HG02970 (cell line): Measurements from ENCODE around the gene MTCH1.

ENCODE experiments used
- ATAC-seq: cut with Tn5 transposase; IDR thresholded peaks from one replicate; pipeline ENCODE4 v1.9.1; 2021; ENCODE audit warnings: mild to moderate bottlenecking, moderate library complexity, moderate number of reproducible peaks; ENCODE audit not compliant: unreplicated experiment, low FRiP score

MTCH1 gene

DNA sequence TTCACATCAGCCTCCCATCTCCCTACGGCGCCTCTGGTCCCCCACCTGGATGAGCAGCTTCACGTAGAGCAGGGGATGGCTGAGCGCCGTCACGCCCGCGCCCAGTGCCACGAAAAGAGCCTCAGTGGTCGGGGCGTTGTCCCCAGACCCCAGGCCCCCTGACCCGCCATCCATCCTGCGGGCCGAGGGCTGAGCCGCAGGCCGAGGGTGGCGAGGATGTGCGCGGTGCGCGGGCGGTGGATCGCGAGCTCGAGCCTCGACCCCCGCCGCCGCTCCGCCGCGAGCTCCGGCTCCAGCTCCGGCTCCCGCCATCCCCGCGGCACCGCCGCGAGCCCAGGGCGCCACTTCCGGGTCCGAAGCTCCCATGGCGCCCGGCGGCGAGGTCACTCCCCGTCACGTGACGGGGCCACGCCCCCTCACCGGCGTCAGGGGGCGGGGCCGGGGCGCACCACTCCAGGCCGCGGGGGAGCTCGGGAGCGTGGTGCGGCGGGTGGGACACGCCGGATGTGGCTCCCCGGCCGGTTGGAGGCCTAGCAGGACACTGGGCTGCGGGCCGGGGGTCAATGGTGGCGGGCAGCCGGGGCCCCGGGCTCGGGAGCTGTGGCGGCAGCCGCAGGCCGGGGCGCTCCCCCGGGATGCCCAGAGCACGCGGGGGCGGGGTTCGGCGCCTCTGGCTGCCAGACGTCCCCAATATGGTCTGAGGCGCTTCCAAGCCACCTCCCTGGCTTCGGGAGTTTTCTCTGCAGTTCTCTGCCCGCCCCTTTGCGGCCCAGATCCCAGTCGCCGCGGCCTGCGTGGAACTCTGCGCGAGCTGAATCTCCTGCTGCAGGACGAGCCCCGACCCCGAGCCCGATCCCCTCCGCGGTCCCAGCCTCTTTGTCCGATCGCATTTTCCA lies at the start of gene MTCH1:
MTCH1 (minus strand) TSS at position 389 of the 896 bp plus-strand sequence; CDS start at position 366, 23 bp downstream.
- peak; percentile 81 for ATAC-seq

DNA sequence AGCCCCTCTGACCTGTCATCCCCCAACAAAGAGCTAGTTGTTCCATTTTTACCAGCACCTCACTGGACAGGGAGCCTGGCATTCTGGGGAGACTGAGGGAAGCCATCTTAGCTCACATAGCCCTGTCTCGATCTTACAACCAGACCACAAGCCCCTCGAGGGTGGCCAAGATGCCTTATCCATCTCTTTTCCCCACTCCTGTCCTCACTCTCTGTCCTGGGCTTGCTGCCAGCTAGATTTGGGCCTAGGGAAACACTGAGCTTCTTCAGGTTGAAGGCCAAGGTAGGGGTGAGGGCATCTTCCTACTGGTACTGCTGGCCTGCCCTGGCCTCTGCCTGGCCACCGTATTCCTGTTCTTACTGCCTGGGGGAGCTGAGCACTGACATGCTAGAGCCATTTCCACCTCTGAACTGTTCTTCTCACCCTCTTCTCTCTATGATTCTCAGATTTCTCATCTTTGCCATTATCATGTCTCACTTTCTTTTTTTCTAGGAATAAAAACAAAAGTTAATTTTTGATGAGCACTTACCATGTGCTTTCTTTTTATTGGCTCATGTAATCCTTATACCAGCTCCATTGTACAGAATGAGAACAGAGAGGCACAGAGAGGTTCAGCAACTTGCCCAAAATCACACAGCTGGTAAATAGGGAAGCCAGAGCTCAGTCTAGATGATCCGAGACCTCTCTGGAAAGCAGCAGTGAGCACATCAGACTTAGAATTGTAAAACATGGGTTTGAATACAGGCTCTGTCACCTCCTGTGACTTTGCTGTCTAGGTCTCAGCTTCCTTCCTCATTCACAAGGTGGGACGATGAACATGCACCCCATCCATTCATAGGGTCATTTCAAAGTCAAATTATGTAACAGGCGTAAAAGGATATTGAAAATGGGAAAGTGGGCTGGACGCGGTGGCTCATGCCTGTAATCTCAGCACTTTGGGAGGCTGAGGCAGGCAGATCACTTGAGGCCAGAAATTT lies 48.1 kb upstream of the MTCH1 start:
- no peak for ATAC-seq

- ATAC-seq: no peak
Observed at GRCh38 chr6:37033255-37033654, 47.3 kb upstream of the MTCH1 start.

GRCh38 chr6:37032239-37032638 lies 46.2 kb upstream of the MTCH1 start:
- no peak for ATAC-seq

- no peak for ATAC-seq
Observed at GRCh38 chr6:37030599-37030998, 44.6 kb upstream of the MTCH1 start.

DNA sequence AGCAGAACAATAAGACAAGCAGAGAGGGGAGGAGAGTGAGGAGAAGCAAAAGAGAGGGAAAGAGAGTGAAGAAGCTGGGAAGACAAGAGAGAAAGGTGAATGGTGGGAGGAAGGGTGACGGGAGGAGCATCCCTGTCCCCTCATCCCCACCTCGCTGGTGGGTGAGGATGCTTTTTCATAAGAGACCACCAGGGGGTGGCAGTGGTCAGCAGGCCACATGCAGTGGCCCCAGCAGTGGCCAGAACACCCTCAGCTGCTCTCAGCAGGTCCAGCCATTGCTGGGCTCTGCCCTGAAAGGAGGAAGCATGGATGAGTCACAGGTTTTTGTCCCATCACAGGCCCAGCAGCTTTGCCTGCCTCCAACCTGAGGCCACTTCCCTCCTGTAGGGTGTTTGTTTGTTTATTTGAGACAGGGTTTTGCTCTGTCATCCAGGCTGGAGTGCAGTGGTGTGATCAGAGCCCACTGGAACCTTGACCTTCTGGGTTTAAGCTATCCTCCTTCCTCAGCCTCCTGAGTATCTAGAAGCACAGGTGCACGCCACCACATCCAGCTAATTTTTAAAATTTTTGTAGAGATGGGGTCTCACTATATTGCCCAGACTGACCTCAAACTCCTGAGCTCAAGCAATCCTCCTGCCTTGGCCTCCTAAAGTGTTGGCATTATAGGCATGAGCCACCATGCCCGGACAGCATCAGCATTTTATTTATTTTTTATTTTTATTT lies 43.4 kb upstream of the MTCH1 start:
- no peak for ATAC-seq

GRCh38 chr6:37027811-37028469 lies 41.9 kb upstream of the MTCH1 start:
- ATAC-seq: no peak

DNA sequence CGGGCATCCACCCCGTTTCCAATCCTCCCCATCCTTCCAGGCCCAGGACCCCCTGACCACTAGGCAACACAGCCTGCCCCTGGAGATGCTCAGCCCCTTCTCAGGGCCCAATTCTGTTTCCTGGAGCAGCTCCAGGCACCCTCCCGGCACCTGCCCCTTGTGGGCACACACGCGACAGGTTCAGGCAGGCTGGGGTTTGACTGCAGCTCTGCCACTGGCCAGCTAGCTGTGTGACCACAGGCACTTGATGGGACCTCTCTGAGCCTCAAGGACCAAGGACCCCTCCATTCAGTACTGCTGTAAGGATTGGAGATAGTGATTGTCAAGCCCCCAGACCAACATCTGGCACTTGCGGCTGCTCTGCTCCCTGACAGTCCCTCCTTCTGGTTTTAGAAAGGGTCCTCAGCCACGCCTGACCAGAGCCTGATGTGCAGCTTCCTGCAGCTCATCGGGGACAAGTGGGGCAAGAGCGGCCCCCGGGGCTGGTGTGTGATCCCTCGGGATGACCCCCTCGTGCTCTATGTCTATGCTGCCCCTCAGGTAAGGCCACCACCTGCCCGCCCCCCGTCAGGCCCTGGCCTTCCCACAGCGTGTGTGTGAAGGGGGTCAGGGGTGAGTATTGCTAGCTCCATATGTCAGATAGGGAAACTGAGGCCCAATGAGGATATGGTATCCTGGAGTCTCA lies 41.2 kb upstream of the MTCH1 start:
- ATAC-seq: no peak

DNA sequence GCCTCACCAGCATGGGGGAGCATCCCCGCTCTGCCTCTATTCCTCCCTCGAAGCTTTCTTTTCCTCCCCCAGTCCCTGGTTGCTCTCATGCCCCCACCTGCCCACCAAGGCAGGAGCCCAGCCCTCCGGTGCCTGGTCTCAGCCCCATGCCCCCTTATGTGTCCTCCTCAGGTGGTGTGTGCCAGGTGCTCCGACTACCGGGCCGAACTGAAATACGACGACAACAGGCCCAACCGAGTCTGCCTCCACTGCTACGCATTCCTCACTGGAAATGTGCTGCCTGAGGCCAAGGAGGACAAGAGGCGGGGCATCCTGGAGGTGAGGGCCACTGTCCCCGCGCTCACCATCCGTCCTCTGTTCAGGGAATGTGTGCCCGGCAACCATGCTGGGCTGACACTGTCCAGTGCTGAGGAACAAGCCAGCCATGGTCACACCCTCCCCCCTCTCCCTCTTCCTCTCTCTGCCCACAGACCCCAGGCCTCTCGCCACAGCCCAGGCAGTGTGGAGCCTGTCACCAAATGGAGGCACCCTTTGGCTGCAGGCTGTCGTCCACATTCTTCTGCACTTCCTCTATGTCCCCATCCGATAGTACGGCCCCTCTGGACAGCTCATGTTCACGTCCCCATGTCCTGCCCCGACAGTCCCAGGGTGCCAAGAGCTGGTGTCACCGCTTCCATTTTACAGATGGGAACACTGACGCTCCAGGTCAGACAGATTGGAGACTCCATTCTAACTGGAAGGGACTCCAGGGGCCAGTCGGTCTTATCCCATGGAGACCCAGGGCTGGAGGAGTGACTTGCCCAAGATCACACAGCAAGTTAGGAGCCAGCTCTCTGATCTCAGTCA lies 39.8 kb upstream of the MTCH1 start:
- ATAC-seq: no peak

- ATAC-seq: no peak
Observed at GRCh38 chr6:37024656-37025337, 38.8 kb upstream of the MTCH1 start.

DNA sequence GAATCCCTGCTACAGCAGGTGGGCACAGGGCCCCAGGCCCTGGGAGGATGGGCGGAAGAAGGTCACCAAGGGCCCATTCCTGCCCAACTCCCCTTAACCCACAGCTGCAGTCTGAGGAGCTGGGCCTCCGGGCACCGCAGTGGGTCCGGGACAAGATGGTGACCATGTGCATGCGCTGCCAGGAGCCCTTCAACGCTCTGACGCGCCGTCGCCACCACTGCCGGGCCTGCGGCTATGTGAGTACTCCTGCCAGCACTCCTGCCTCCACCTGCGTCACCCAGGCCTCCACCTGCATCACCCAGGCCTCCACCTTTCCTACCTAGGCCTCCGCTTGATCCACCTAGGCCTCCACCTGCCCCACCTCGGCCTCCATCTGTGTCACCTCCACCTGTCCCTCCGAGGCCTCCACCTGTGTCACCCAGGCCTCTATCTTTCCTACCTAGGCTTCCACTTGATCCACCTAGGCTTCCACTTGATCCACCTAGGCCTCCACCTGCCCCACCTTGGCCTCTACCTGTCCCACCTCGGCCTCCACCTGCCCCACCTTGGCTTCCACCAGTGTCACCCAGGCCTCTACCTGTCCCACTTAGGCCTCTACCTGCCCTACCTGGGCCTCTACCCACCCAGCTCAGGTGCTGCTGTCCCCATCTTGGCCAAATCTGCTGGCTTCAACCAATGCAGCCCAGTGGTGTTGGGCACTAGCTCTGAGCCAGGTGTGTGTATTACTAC lies 36.3 kb upstream of the MTCH1 start:
- ATAC-seq: no peak

- no peak for ATAC-seq
Observed at GRCh38 chr6:37021356-37022129, 35.5 kb upstream of the MTCH1 start.

- ATAC-seq: no peak
Observed at GRCh38 chr6:37020812-37021211, 34.8 kb upstream of the MTCH1 start.

GRCh38 chr6:37020381-37020780 lies 34.4 kb upstream of the MTCH1 start:
- no peak for ATAC-seq

- ATAC-seq: no peak
Observed at GRCh38 chr6:37019065-37019450, 33.1 kb upstream of the MTCH1 start.

DNA sequence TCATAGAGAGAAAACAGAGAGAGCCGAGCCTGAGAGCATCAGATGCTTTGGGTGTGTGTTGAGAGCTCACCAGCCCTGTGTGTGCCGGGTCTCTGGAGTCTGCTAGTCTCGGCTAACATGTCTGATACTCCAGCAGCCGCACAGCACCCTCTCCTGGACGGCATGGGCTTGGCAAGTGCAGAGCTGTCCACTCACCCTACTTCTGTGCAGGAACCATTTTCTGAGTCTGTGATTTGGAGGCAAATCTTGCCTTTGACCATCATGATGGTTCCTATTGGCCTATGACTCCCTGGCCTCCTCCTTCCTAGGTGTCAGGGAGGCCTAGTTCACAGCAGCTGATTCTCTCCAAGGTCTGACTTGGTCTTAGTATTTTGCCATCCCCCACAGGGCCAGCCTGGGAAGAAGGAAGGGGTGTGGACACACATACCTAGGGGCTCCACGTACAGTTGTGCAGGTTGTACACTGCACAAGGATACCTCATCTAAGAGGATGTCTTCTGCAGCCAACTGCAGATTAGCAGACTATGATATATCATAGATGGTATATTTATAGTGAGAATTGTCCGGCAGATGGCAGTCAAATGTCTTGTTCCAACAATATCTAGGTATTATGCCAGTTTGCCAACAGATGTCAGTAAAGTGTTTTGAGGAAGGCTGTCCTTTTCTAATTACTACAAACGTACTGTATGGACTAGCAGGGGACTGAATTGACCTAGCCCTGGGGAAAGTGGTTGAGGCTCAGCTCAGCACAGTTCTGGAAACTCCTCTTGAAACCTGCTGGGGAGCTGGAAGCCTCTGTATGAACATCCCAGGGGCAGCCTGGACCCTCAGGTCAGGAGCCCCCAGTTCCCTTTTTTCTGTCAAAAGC lies 32.4 kb upstream of the MTCH1 start:
- peak; percentile 63 for ATAC-seq
